PC-9 (cell line): ENCODE measurements around the gene SMARCD1. TPM values are rescaled to one million over a fixed set of nuclear protein-coding genes. Genes with fewer than 3 reads are reported as not detected.

ENCODE experiments used
- BruUV-seq: library from RNA; stranded (reverse); fragments of 400-500 nt; replicated peaks from 2 replicates; lab custom pipeline; 2021; lab: Mats Ljungman, UMichigan
- CTCF ChIA-PET: fragments of 300-600 bp; sonication (Branson Sonifier 250); formaldehyde crosslinking; loops from one replicate; lab custom pipeline; 2022; ENCODE audit warnings: antibody characterized with exemption; lab: Charles Lee
- POLR2A ChIA-PET: fragments of 300-600 bp; sonication (Branson Sonifier 250); formaldehyde crosslinking; loops from one replicate; lab custom pipeline; 2022; ENCODE audit warnings: antibody characterized with exemption; ENCODE audit not compliant: unreplicated experiment; lab: Charles Lee
- DNase-seq, 2 experiments: peaks; one replicate each; pipeline versions ENCODE4 v3.0.0 to v3.0.0-alpha.2; 2015 to 2022; ENCODE audit warnings: mixed read lengths in 1 of 2
- H2AFZ ChIP-seq: fragments of 200-600 bp; sonication (generic); 2 replicates; pipeline ENCODE4 v1.8.1; 2017; ENCODE audit warnings: antibody characterized with exemption
- H3F3A ChIP-seq: fragments of 200-600 bp; sonication (generic); 2 replicates; pipeline ENCODE4 v1.8.1; 2017; ENCODE audit warnings: antibody characterized with exemption, mild to moderate bottlenecking, low read depth; ENCODE audit not compliant: insufficient read depth
- H3K27ac ChIP-seq: fragments of 200-600 bp; sonication (generic); 2 replicates; pipeline ENCODE4 v1.6.1; 2016; ENCODE audit warnings: mixed run types
- H3K27me3 ChIP-seq: fragments of 200-600 bp; sonication (generic); 2 replicates; pipeline ENCODE4 v1.6.1; 2016; ENCODE audit warnings: low read depth, mixed run types; ENCODE audit not compliant: insufficient read depth
- H3K36me3 ChIP-seq: fragments of 200-600 bp; sonication (generic); 2 replicates; pipeline ENCODE4 v1.6.1; 2016; ENCODE audit warnings: low read depth, mixed run types
- H3K4me1 ChIP-seq: fragments of 200-600 bp; sonication (generic); replicated peaks from 2 replicates; pipeline ENCODE4 v1.6.1; 2016; ENCODE audit warnings: mixed run types; ENCODE audit not compliant: insufficient read depth
- H3K4me2 ChIP-seq: fragments of 200-600 bp; sonication (generic); 2 replicates; pipeline ENCODE4 v1.6.1; 2017; ENCODE audit warnings: mixed run types
- H3K4me3 ChIP-seq: fragments of 200-600 bp; sonication (generic); 2 replicates; pipeline ENCODE4 v1.6.1; 2016; ENCODE audit warnings: mixed run types
- H3K79me2 ChIP-seq: fragments of 200-600 bp; sonication (generic); 2 replicates; pipeline ENCODE4 v1.6.1; 2017; ENCODE audit warnings: low read depth, mixed run types
- H3K9me2 ChIP-seq: fragments of 200-600 bp; sonication (generic); 2 replicates; pipeline ENCODE4 v1.8.1; 2017; ENCODE audit warnings: mild to moderate bottlenecking; ENCODE audit not compliant: insufficient read depth
- H3K9me3 ChIP-seq: fragments of 200-600 bp; sonication (generic); 2 replicates; pipeline ENCODE4 v1.8.1; 2016; ENCODE audit warnings: low read depth; ENCODE audit not compliant: insufficient read depth
- H4K20me1 ChIP-seq: fragments of 200-600 bp; sonication (generic); 2 replicates; pipeline ENCODE4 v1.8.1; 2017; ENCODE audit not compliant: insufficient read depth
- EZH2 ChIP-seq: fragments of 200-600 bp; sonication (generic); IDR thresholded peaks from 2 replicates; pipeline ENCODE4 v1.8.0; 2017; ENCODE audit warnings: antibody characterized with exemption, low read depth
- intact Hi-C: fragments of 100-400 bp; cut with micrococcal nuclease; formaldehyde crosslinking; loops from one replicate; pipeline ENCODE4 v1.10.0; 2022; ENCODE audit not compliant: unreplicated experiment
- total RNA-seq: library from RNA; stranded (reverse); gene quantifications from 2 replicates; pipeline ENCODE4 v1.2.3, GENCODE V29; 2021
- TF ChIP-seq, protein P1 (sequence below): fragments of 200-600 bp; sonication (generic); conservative IDR thresholded peaks from 2 replicates; pipeline ENCODE4 v1.6.1; 2017; ENCODE audit warnings: mixed run types, antibody characterized with exemption, mild to moderate bottlenecking, moderate library complexity

SMARCD1 gene
- total RNA-seq, 1 experiment from 2014 or later, result 48.8 TPM

DNA sequence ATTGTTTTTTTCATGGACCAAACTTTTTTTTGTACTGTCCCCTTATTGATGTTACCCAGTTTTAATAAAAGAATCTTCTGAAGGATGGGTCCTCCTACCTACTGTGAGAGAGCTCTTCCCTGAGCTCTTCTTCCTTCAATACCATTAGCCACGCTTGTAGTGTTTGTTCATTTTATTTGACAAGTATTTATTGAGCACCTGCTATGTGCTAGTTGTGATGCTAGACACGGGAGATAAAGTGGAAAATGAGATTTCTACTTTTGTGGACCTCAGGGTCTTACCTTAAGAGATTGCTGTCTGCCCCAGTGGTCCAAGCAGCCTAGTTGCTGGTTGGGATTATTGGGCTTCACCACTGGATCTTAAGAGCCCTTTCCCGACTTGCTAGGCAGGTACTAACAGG, 15.4 kb downstream of the SMARCD1 start:
- BruUV-seq, result no TSS peak
- Histone ChIP-seq H2AFZ (no peak overlapping the region), H3K4me3 (no peak overlapping the region), H3K4me1 (no peaks in the 10 kb centered on the region), H3K27ac (no peak overlapping the region), H3K79me2 (no peaks in the 10 kb centered on the region), H3K36me3 (peaks cover 12% of the 10 kb centered on the region; the same call in 1 of the 2 replicates), H3K4me2 (no peak overlapping the region), H4K20me1 (no peaks in the 10 kb centered on the region), H3F3A (peaks cover 9% of the 10 kb centered on the region; the same call in 1 of the 2 replicates), H3K9me2 (no peaks in the 10 kb centered on the region), H3K27me3 (no peaks in the 10 kb centered on the region), H3K9me3 (no peaks in the 10 kb centered on the region)
- ChIA-PET POLR2A (interaction anchor here (0.5 kb wide), 1 partner anchor 138 kb away, joined by 22 read pairs; no protein-coding TSS in a partner anchor), CTCF (interaction anchor here (0.6 kb wide), 1 partner anchor 383 kb away, joined by 7 read pairs; no protein-coding TSS in a partner anchor)
- no peak for DNase-seq
- TF ChIP-seq, protein P1, sequence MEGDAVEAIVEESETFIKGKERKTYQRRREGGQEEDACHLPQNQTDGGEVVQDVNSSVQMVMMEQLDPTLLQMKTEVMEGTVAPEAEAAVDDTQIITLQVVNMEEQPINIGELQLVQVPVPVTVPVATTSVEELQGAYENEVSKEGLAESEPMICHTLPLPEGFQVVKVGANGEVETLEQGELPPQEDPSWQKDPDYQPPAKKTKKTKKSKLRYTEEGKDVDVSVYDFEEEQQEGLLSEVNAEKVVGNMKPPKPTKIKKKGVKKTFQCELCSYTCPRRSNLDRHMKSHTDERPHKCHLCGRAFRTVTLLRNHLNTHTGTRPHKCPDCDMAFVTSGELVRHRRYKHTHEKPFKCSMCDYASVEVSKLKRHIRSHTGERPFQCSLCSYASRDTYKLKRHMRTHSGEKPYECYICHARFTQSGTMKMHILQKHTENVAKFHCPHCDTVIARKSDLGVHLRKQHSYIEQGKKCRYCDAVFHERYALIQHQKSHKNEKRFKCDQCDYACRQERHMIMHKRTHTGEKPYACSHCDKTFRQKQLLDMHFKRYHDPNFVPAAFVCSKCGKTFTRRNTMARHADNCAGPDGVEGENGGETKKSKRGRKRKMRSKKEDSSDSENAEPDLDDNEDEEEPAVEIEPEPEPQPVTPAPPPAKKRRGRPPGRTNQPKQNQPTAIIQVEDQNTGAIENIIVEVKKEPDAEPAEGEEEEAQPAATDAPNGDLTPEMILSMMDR, result no peak
- TF ChIP-seq EZH2, result no peak
- intact Hi-C loops, result no loop called here

DNA sequence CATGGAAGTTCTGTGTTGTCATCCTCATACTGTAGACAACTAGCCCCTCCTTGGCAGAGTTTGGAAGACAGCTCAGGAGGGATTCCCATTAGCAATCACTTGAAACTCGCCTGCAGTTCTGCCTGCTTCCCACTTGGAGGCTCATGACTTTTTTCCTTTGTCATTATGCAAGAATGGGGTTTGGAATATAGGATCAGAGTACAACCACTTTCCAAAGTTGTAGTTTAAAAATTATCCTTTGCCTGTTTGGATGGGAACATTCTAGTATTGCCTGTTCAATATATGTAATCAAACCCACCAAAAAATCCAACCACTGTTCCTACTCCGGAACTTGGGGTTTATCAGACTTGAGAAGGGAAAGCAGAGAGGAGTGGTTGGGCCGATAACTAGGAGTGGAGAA, 16.5 kb downstream of the SMARCD1 start:
- intact Hi-C loops, result no loop called here
- H3K27ac ChIP-seq, result no peak overlapping the region
- TF ChIP-seq, protein P1, result peak; percentile 64
- TF ChIP-seq EZH2, result no peak
- H3K9me2 ChIP-seq, result no peaks in the 10 kb centered on the region
- no peak overlapping the region for H3K4me3 ChIP-seq
- peak in 1 of 2 experiments; percentile 48 for DNase-seq
- 0 out of 2 replicates have a peak, but pooled peaks cover 3% of the 10 kb centered on the region for H3K36me3 ChIP-seq
- H4K20me1 ChIP-seq, result no peaks in the 10 kb centered on the region
- CTCF ChIA-PET, result interaction anchor here (0.6 to 1.7 kb wide), 2 partner anchors 10 to 662 kb away, joined by 4 to 7 read pairs; partner anchors contain the start of genes ATF1 and COX14
- peaks cover 9% of the 10 kb centered on the region; the same call in 1 of the 2 replicates for H3F3A ChIP-seq
- H3K4me2 ChIP-seq, result no peak overlapping the region
- no peaks in the 10 kb centered on the region for H3K4me1 ChIP-seq
- no peak overlapping the region for H2AFZ ChIP-seq
- H3K79me2 ChIP-seq, result no peaks in the 10 kb centered on the region
- H3K9me3 ChIP-seq, result no peaks in the 10 kb centered on the region
- H3K27me3 ChIP-seq, result no peaks in the 10 kb centered on the region
- no TSS peak for BruUV-seq
- POLR2A ChIA-PET, result interaction anchor here (0.5 kb wide), 1 partner anchor 17 kb away, joined by 3 read pairs; no protein-coding TSS in a partner anchor

DNA sequence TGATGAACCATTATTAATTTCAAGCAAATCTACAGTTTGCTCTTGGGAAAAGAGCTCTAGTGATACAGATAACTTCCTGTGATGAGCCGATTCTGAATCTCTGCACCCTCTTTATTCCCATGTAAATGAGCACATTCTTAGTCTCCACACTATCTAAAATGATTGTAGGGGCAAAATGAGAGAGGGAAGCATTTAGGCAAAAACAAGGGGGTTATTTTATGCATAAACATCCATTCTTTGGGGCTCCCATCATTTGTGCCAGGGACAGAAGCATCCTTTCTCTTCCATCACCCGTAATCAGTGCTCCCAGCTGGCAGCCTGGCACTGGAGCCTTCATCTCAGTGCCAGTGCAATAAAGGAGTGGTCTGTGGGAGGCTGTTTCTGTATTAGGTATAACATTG, 17.0 kb downstream of the SMARCD1 start:
- no peaks in the 10 kb centered on the region for H3K9me3 ChIP-seq
- no peaks in the 10 kb centered on the region for H3K9me2 ChIP-seq
- no peak overlapping the region for H2AFZ ChIP-seq
- H3K36me3 ChIP-seq, result 0 out of 2 replicates have a peak, but pooled peaks cover 3% of the 10 kb centered on the region
- no peaks in the 10 kb centered on the region for H4K20me1 ChIP-seq
- ChIA-PET CTCF (interaction anchor here (0.6 to 1.7 kb wide), 2 partner anchors 10 to 662 kb away, joined by 4 to 7 read pairs; partner anchors contain the start of genes ATF1 and COX14), POLR2A (interaction anchor here (0.5 kb wide), 1 partner anchor 17 kb away, joined by 3 read pairs; no protein-coding TSS in a partner anchor)
- H3F3A ChIP-seq, result peaks cover 9% of the 10 kb centered on the region; the same call in 1 of the 2 replicates
- H3K4me1 ChIP-seq, result no peaks in the 10 kb centered on the region
- no peak overlapping the region for H3K4me2 ChIP-seq
- H3K4me3 ChIP-seq, result no peak overlapping the region
- no TSS peak for BruUV-seq
- H3K27ac ChIP-seq, result no peak overlapping the region
- TF ChIP-seq, protein P1, result no peak
- no peak for TF ChIP-seq EZH2
- intact Hi-C loops, result no loop called here
- H3K79me2 ChIP-seq, result no peaks in the 10 kb centered on the region
- H3K27me3 ChIP-seq, result no peaks in the 10 kb centered on the region
- DNase-seq, result no peak
